GM21526 (cell line): ENCODE results near the gene SCGB3A1.

Experiments
- ATAC-seq: cut with Tn5 transposase; IDR thresholded peaks from one replicate; pipeline ENCODE4 v1.9.1; 2021; ENCODE audit warnings: moderate library complexity; ENCODE audit not compliant: unreplicated experiment, low FRiP score

The SCGB3A1 gene

DNA sequence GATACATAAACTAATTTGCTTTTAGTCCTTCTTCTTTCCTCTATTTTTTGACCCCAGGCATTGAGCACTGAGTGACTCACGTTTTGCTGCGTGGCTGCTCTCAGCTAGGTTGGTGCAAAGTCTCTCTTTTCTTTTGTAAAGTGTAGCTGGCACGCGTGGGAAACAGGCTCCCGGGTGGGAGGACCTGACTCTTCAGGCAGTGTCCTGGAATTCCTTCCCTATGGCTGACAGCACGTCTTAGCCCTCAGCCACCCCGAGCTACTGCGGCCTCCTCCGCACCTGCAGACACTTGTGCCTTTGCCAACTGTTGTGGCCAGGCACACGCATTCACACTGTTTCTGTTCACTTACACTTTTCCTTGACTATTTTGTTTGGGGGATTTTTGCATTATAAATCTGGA lies 877 bp upstream of the SCGB3A1 start:
- ATAC-seq, result no peak

DNA sequence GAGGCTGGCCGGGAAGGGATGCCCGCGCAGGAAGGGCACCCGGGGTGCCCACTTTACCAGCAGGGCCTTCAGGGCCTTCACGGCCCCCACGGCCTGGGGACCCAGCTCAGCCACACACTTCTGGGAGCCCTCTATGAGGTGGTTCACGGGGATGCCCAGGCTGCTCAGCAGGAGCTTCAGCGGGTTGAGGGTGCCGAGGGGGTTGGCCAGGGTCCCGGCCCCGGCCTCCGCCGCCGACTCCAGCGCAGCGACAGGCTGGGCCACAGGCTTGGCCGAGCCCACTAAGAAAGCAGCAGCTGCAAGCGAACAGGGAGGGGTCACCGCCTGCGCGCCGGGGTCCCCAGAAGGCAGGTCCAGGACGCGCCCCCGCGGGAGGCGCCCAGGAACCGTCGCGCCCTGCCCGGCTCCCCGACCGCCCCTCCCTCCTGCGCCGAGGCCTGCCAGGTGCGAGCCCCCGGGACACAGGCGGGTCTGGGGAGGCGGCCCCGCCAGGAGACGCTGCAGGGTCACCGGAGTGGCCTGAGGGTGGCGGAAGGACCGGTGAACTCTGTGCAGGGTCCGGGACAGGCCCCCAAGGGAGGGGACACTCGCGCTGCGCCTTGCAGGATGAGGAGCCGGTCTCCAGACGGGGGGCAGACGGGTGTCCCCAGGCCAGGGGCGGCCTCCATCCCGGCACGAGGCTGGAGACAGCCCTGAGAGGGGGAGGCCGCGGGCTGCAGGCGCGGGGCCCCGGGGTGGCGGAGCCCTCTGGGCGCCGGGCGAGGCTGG lies 572 bp downstream of the SCGB3A1 start:
- ATAC-seq, result no peak

DNA sequence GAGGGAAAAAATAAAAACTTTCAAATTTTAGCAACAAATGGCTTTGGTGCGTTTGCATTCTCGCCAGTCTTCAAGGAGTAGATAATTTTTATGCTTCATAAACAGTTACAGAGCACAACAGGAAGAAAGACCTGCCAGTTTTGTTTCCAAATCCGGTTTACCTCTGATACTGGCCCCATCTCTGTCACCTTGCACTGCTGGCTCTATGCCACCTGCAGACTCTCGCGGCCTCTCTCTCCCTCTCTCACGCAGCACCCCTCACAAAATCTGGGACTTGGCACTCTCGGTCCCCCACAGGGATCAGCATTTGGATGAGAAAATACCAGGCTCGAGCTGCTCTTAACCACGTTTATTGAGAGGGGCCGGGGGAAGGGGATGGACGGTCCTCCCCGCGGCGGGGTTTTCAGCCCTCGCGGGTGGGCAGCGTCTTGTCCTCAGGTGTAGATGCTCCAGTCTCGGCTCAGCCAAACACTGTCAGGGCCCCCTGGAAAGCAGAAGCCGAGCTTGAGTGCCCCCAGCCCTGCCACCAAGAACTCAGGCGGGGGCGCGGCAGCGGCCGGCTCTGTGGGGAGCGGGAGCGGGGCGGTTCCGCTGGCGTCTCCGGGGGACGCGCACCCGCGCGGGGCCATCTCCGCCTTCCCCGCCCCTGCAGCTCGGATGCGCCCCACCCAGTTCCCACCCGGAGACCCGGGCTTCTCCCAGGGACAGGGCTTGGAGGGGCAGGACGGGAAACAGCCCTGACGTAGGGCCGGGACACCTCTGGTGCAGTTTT lies 1.3 kb downstream of the SCGB3A1 start:
- no peak for ATAC-seq

DNA sequence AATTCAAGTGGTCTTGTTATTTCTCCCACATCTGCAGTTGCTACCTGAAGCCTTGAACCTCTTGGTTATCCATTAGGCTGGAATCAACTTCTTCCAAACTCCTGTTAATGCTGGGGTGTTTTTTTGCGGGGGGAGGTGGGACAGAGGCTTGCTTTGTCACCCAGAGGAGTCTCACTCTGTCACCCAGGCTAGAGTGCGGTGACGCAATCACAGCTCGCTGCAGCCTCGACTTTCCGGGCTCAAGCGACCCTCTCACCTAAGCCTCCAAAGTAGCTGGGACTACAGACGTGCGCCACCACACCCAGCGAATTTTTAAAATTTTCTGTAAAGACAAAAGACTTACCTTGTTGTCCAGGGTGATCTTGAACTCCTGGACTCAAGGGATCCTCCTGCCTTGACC lies 4.4 kb downstream of the SCGB3A1 start:
- no peak for ATAC-seq

DNA sequence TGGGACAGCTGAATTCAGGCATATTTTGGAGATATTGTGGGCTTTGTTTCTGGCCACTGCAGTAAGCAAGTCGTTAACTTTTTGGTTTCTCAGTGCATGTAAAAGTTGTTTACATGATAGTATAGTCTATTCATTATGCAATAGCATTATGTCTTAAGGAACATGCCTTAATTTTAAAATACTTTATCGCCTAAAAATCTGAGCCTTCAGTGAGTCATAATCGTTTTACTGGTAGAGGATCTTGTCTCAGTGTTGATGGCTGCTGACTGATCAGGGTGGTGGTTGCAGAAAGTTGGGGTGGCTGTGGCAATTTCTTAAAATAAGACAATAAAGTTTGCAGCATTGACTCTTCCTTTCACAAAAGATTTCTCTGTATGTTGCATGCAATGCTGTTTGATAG lies 5.1 kb downstream of the SCGB3A1 start:
- no peak for ATAC-seq

DNA sequence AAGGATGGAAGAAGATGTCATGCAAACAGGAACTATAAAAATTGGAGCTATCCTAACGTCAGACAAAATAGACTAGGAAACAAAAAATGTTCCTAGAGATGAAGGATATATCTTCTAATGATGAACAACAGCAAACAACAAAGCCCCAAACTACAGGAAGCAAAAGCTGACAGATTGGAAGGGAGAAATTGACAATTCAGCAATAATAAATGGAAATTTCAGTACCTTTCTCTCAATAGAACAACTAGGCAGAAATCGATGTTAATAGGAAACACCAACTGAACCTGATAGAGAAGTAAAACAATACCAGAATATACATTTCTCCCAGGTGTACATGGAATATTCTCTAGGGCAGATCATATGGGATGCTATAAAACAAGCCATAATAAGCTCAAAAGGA lies 7.6 kb downstream of the SCGB3A1 start:
- no peak for ATAC-seq

DNA sequence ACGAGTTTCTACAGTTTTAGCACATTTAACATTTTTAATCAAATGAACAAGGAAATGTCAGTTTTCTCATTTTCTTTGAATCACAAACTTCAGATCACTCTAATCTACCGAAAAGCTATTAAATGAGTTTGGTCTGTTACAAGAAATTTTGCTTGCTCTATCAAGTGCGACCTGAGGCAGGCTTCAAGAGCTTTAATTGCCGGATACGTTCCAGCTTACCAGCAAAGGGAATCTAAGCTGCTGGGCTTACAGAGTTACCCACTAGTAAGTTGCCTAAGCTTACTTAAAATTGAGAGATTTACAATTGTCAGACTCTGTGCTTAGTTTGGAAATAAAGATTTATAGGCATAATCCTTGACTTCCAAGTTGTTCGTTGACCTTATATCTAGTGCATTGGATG lies 10.6 kb downstream of the SCGB3A1 start:
- ATAC-seq, result no peak

DNA sequence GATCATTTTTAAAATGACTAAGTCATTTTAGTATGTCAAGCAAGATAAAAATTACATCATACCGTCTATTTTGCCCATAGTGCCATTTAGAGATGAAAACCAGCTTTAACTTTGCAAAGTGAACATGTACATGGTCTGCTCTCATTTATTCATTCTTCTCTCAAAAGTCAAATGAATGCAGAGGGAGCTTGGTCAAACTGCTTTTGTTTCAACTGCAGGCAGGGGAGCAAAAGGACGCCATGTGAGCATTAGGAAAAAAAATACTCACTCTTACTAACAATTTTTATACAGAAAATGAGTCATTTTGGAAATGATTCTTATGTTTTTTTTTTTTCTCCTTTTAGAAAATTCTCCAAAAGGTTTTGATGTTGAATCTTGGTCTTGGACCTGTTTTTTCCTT lies 15.7 kb downstream of the SCGB3A1 start:
- no peak for ATAC-seq

DNA sequence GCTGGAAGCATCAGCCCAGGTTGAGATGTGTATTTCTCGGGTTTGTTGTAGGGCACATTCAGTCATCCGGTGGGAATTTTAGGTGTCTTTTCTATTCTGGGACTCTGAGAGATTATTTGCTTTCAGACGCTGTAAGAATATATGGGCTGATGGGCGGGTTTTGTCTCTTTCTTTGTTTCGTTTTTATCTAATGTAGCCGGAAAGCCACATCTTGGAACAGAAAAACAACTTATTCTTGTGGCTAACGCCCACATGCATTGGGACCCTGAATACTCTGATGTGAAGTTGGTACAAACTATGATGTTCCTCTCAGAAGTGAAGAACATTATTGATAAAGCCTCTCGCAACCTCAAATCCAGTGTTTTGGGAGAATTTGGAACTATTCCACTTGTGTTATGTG lies 22.4 kb downstream of the SCGB3A1 start:
- no peak for ATAC-seq

DNA sequence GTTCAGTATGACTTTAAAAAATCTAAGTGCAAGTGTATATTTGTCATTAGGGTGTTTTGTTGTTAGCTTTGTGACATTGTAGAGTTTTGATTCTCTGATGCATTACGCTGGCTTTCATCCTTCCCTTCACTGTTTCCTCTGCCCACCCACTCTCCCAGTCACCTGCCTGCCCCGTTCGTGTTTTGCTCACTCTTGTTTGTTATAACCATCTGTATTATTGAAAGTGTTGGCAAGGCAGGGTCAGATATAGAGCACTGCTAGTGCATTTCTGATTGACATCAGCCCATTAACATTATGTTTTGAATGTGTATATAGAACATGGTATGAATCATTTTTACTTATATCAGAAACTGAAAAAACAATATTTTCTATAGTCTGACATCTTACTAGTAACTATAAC lies 27.3 kb downstream of the SCGB3A1 start:
- no peak for ATAC-seq

DNA sequence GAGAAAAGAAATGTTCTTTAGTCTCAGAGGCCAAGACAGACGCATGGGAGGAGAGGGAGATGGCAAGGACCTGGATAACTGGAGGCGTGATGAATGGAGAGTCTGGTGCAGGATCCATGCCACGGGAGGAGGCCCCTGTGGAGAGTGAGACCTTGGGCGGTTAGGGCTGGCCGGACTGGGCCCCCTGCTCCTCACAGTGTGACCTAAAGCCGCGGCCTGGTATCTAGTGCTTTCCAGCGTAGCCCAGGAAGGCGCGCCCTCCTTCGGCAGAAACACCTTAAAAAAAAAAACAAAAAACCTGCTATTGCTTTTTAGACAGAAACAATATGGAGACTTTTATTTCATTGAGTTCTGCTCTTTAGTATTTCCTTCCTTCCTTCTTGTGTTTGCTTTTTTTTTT lies 33.1 kb downstream of the SCGB3A1 start:
- no peak for ATAC-seq

DNA sequence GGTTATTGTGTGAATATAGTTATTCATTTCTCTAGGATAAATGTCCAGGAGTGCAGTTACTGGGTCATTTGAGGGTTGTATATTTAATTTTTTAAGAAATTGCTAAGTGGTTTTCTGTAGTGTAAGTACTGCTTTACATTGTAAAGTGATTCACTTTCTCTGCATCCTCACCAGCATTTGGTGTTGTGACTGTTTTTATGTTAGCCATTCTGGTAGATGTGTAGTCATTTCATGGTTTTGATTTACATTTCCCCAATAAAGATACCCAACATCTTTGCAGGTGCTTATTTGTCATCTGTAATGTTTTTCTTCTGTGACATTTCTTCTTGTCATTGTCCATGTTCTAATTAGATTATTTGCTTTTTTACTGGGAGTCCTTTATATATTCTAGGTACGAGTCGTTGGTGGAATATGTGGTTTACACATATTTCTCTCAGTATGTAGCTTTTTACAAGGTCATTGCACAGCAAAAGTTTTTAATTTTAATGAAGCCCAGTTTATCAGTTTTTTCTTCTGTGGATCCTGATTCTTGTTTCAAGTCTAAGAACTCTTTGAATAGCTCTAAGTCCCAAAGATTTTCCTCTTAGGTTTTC lies 34.0 kb downstream of the SCGB3A1 start:
- no peak for ATAC-seq

DNA sequence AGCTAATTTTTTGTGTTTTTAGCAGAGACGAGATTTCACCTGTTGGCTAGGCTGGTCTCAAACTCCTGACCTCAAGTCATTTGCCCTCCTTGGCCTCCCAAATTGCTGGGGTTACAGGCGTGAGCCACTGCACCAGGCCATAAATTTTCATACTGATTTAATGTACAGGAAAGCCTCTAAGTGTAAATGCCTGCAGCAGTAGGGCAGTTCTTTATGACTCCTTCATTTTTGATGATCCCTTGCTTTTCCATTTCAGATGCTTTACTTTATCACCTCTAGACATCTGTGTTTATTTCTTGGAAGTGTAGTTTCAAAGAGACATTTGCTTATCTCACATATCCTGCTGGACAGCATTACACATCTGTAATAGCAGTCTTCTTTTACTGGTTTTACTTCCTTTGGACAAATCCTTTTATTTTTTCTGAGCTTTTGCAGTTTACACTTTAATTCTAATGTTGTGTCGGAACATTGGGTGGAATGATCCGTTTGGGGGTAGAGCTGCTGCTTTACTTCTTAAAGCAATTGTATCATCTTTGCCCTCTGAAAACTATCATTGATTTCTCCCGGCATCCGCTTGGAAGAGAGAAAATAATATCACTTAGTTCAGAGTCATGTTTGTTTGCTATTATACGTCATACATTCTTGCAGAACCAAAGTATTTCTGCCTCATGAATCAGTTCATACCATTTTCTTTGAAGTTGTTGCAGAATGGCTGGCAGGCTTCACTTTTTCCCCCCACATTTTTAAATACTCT lies 36.0 kb downstream of the SCGB3A1 start:
- no peak for ATAC-seq

DNA sequence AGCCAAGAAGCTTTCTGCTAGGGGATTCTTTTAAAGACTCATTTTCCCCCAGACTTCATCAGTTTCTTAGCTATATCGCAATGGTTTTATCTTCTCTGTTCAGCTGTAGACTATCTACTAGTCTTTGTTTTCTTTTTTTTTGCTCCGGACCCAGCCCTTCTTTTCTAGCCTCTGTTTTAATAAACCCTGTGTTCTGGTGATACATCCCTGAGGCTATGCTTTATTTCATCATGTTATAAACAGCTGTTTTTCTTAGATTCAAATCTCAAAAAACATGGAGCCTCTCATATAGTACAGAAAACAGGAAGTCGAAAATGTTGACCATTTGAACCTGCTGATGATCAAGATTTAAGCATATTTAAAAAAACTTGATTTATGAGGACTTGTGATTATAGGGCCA lies 37.8 kb downstream of the SCGB3A1 start:
- no peak for ATAC-seq

DNA sequence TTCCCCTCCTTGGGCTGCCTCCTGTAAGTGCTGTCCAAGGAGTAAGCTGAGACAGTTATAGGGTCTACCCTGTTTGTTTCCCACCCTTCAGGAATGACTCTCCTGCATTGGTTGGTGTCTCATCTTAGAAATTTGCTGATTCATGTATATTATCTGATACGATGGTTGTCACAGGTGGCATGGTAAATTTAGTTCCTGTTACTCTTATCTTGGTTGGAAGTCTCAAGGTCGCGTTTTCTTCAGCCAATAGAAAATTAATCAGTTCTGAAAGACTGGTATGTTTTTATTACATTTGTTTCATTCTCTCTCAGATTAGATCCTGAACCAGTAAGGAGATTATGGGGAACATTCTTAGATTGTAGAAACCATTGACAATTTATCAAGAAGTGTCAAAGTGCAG lies 42.7 kb downstream of the SCGB3A1 start:
- no peak for ATAC-seq

DNA sequence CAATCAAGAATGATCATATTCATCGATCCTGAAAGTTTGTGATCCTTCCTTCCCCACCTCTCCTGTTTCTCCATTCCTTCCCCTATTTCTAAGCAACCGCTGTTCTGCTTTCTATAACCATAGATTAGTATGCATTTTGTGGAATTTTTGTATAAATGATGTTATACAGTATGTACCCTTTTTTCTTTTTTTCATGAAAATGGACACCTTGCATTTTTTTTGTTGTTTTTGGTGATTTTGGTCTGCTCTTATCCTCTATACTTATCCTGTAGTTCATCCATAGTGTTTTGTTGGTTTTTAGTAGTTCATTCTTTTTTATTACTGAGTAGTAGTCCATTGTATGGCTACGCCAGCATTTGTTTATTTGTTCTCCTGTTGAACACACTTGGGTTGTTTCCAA lies 46.1 kb downstream of the SCGB3A1 start:
- ATAC-seq, result no peak

DNA sequence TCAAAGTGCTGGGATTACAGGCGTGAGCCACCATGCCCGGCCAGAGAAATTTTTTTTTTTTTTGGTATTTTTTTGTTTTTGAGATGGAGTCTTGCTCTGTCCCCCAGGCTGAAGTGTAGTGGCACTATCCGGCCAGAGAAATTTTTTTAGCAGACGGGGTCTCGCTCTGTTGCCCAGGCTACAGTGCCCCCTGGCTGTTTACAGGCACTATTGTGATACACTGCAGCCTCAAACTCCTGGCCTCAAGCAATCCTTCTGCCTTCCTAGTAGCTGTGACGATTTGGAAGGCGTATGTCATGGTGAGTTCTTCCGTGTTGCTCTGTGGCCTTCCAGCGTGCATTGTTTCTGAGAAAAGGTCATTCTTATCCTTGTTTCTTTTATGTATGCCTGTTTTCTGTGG lies 49.6 kb downstream of the SCGB3A1 start:
- no peak for ATAC-seq
